ENCODE data around the gene TSC22D2. TPM values are rescaled to one million over a fixed set of nuclear protein-coding genes. Genes with fewer than 3 reads are reported as not detected.

The TSC22D2 gene
- polyA plus RNA-seq, 1 donor from 2014 or later: 15.3 TPM

DNA sequence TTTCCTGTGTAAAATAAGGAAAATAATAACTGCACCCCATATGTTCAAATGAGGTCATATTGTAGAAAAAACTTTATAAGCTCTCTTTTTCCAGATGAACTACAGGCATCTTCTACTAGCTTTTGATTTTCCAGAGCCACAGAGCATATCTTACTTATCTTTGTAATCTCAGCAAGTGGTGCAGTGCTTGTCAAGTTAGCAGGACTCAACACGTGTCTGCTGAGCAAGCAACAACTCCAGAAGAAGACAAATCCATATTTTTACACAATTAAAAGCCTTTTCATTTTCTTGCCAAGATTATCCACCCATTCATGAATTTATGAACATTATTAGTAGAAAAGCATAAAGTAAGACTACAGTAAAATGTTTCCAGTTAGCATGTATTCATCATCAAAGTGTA is 14.4 kb upstream of the TSC22D2 start:
- H3K9me2 ChIP-seq (ENCODE audit: insufficient read depth, low read length): no peaks in the 10 kb centered on the region
- no peaks in the 10 kb centered on the region for H3K9me3 ChIP-seq (ENCODE audit: low read length)
- H3K4me3 ChIP-seq (ENCODE audit: low read length): no peak overlapping the region
- TF ChIP-seq TAF1 (IDR thresholded peaks at IDR 0.05; ENCODE audit: low read depth) (no peak), POLR2AphosphoS5 (IDR thresholded peaks at IDR 0.05) (no peak), SMC3 (conservative IDR thresholded peaks at IDR 0.05; ENCODE audit: poor library complexity) (no peak), REST (IDR thresholded peaks at IDR 0.05; ENCODE audit: borderline replicate concordance) (no peak)
- TF ChIP-seq, protein P1, sequence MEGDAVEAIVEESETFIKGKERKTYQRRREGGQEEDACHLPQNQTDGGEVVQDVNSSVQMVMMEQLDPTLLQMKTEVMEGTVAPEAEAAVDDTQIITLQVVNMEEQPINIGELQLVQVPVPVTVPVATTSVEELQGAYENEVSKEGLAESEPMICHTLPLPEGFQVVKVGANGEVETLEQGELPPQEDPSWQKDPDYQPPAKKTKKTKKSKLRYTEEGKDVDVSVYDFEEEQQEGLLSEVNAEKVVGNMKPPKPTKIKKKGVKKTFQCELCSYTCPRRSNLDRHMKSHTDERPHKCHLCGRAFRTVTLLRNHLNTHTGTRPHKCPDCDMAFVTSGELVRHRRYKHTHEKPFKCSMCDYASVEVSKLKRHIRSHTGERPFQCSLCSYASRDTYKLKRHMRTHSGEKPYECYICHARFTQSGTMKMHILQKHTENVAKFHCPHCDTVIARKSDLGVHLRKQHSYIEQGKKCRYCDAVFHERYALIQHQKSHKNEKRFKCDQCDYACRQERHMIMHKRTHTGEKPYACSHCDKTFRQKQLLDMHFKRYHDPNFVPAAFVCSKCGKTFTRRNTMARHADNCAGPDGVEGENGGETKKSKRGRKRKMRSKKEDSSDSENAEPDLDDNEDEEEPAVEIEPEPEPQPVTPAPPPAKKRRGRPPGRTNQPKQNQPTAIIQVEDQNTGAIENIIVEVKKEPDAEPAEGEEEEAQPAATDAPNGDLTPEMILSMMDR (IDR thresholded peaks at IDR 0.05; ENCODE audit: poor library complexity, severe bottlenecking): no peak
- H3K36me3 ChIP-seq (ENCODE audit: insufficient read depth, low read length): no peaks in the 10 kb centered on the region
- H4K20me1 ChIP-seq (ENCODE audit: insufficient read depth): no peaks in the 10 kb centered on the region
- no peaks in the 10 kb centered on the region for H3F3A ChIP-seq (ENCODE audit: insufficient read depth, low read length, poor library complexity, severe bottlenecking)
- H3K79me2 ChIP-seq (replicated peaks; ENCODE audit: insufficient read depth, low read length): no peaks in the 10 kb centered on the region
- no peaks in the 10 kb centered on the region for H3K27me3 ChIP-seq (ENCODE audit: insufficient read depth, low read depth, low read length)
- no peak overlapping the region for H3K27ac ChIP-seq (ENCODE audit: low read length)
- H3K9ac ChIP-seq (ENCODE audit: low read length): no peak overlapping the region
- H2AFZ ChIP-seq (ENCODE audit: low read depth, low read length): no peak overlapping the region
- no peak overlapping the region for H3K4me2 ChIP-seq (ENCODE audit: low read length)

- H3K9me3 ChIP-seq (ENCODE audit: low read length): no peaks in the 10 kb centered on the region
- H3K36me3 ChIP-seq (ENCODE audit: insufficient read depth, low read length): no peaks in the 10 kb centered on the region
- no peaks in the 10 kb centered on the region for H4K20me1 ChIP-seq (ENCODE audit: insufficient read depth)
- H3K4me3 ChIP-seq (ENCODE audit: low read length): no peak overlapping the region
- TF ChIP-seq POLR2AphosphoS5 (IDR thresholded peaks at IDR 0.05): no peak
- TF ChIP-seq MXI1 (conservative IDR thresholded peaks at IDR 0.05; ENCODE audit: poor library complexity, severe bottlenecking): no peak
- no peak for TF ChIP-seq SMC3 (conservative IDR thresholded peaks at IDR 0.05; ENCODE audit: poor library complexity)
- TF ChIP-seq RAD21 (conservative IDR thresholded peaks at IDR 0.05): no peak
- TF ChIP-seq TAF1 (IDR thresholded peaks at IDR 0.05; ENCODE audit: low read depth): no peak
- no peak overlapping the region for H3K4me2 ChIP-seq (ENCODE audit: low read length)
- no peaks in the 10 kb centered on the region for H3K27me3 ChIP-seq (ENCODE audit: insufficient read depth, low read depth, low read length)
- no peaks in the 10 kb centered on the region for H3K9me2 ChIP-seq (ENCODE audit: insufficient read depth, low read length)
- no peak overlapping the region for H3K9ac ChIP-seq (ENCODE audit: low read length)
- H3K79me2 ChIP-seq (replicated peaks; ENCODE audit: insufficient read depth, low read length): no peaks in the 10 kb centered on the region
- no peak overlapping the region for H2AFZ ChIP-seq (ENCODE audit: low read depth, low read length)
- H3F3A ChIP-seq (ENCODE audit: insufficient read depth, low read length, poor library complexity, severe bottlenecking): no peaks in the 10 kb centered on the region
- H3K27ac ChIP-seq (ENCODE audit: low read length): no peak overlapping the region
Measured at GRCh38 chr3:150394606-150395005, 13.5 kb upstream of the TSC22D2 start.

GRCh38 chr3:150396491-150396890 is 11.6 kb upstream of the TSC22D2 start:
- Histone ChIP-seq H3K9me2 (ENCODE audit: insufficient read depth, low read length) (no peaks in the 10 kb centered on the region), H3K9me3 (ENCODE audit: low read length) (no peaks in the 10 kb centered on the region), H2AFZ (ENCODE audit: low read depth, low read length) (no peak overlapping the region), H3K9ac (ENCODE audit: low read length) (no peak overlapping the region), H3K4me3 (ENCODE audit: low read length) (no peak overlapping the region), H3K27ac (ENCODE audit: low read length) (no peak overlapping the region), H3K27me3 (ENCODE audit: insufficient read depth, low read depth, low read length) (no peaks in the 10 kb centered on the region), H3F3A (ENCODE audit: insufficient read depth, low read length, poor library complexity, severe bottlenecking) (no peaks in the 10 kb centered on the region), H3K4me2 (ENCODE audit: low read length) (no peak overlapping the region), H3K36me3 (ENCODE audit: insufficient read depth, low read length) (no peaks in the 10 kb centered on the region), H4K20me1 (ENCODE audit: insufficient read depth) (no peaks in the 10 kb centered on the region), H3K79me2 (replicated peaks; ENCODE audit: insufficient read depth, low read length) (no peaks in the 10 kb centered on the region)
- TF ChIP-seq MXI1 (conservative IDR thresholded peaks at IDR 0.05; ENCODE audit: poor library complexity, severe bottlenecking) (no peak), EZH2 (IDR thresholded peaks at IDR 0.05; ENCODE audit: borderline replicate concordance, insufficient read depth, low read length, poor library complexity, severe bottlenecking) (no peak), POLR2AphosphoS5 (IDR thresholded peaks at IDR 0.05) (no peak), TAF1 (IDR thresholded peaks at IDR 0.05; ENCODE audit: low read depth) (no peak), SMC3 (conservative IDR thresholded peaks at IDR 0.05; ENCODE audit: poor library complexity) (no peak), RAD21 (conservative IDR thresholded peaks at IDR 0.05) (no peak)
- TF ChIP-seq, protein P1 (IDR thresholded peaks at IDR 0.05; ENCODE audit: poor library complexity, severe bottlenecking): no peak
